Adrenal gland (tissue), 5 donors: ENCODE data around the gene RLN3.

Source experiments
- CTCF ChIP-seq, 6 experiments: fragments of 450-650 bp in 4 of 6; fragments of 200-600 bp in 2 of 6; sonication (generic) in 1 of 6; IDR thresholded peaks; 1 replicate in 5 of 6; 2 replicates in 1 of 6; pipeline versions ENCODE4 v1.5.1 to v1.8.0; 2016 to 2021; ENCODE audit warnings: antibody characterized with exemption in 6 of 6, mild to moderate bottlenecking in 2 of 6, moderate library complexity in 1 of 6
- POLR2A ChIP-seq, 2 donors: fragments of 450-650 bp; IDR thresholded peaks; one replicate each; pipeline ENCODE4 v1.6.1; 2017; ENCODE audit warnings: antibody characterized with exemption in 2 of 2, mild to moderate bottlenecking in 2 of 2, moderate library complexity in 1 of 2
- donor health status: DM: no; HTN: no; CAD: no.

GRCh38 chr19:14050512-14050911 lies 22.6 kb downstream of the RLN3 start:
- TF ChIP-seq CTCF (IDR thresholded peaks at IDR 0.05) = no peak
- no peak for TF ChIP-seq POLR2A (IDR thresholded peaks at IDR 0.05)
